ENCODE data around the gene ATOX1.
A peak's percentile ranks its signal among the peaks of the same experiment; 100 is the strongest.

The ATOX1 gene

GRCh38 chr5:151764801-151765200 lies 6.4 kb upstream of the ATOX1 start:
- Histone ChIP-seq H3K79me2 (ENCODE audit: control insufficient read depth, insufficient read depth, low read length) (no peaks in the 10 kb centered on the region), H3K4me3 (ENCODE audit: low read length) (no peak overlapping the region), H3K27ac (ENCODE audit: low read depth, low read length) (no peak overlapping the region), H3K18ac (ENCODE audit: low read length) (no peak overlapping the region), H3K9ac (ENCODE audit: low read length) (no peak overlapping the region), H3K27me3 (ENCODE audit: insufficient read depth, low read length, poor library complexity) (no peaks in the 10 kb centered on the region), H3K4ac (ENCODE audit: low read depth, low read length) (no peak overlapping the region), H2BK15ac (replicated peaks; ENCODE audit: low read depth) (no peak overlapping the region), H2BK120ac (ENCODE audit: low read depth, low read length) (no peak overlapping the region), H3K36me3 (ENCODE audit: control insufficient read depth, insufficient read depth, low read length) (no peaks in the 10 kb centered on the region), H4K8ac (ENCODE audit: low read depth, low read length) (no peak overlapping the region), H3K4me1 (ENCODE audit: control insufficient read depth, low read depth, low read length) (no peaks in the 10 kb centered on the region), H3K56ac (ENCODE audit: low read length) (no peak overlapping the region), H2BK5ac (ENCODE audit: low read length) (no peak overlapping the region), H3K23ac (ENCODE audit: low read length) (no peak overlapping the region), H4K5ac (ENCODE audit: low read length) (no peak overlapping the region), H3K4me2 (ENCODE audit: low read length) (no peak overlapping the region), H3K79me1 (ENCODE audit: low read length) (no peaks in the 10 kb centered on the region), H2AK5ac (ENCODE audit: low read length) (no peak overlapping the region)
- DNase-seq, result no peak

DNA sequence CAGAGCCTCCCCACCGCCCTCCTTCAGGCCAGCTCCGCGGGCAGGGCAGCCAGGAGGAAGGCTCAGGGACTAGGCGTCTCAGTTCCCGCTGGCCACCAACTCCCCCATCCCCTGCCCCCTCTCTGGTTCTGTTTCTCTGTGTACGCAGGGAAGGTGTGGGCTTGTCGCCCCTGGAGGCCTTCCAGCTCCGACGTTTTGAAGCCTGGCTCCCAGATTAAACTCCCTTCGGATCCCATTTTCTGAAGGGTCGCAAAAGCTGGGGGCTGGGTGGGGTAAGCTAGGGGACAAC lies 346 bp downstream of the ATOX1 start:
- Histone ChIP-seq H2AK5ac (ENCODE audit: low read length) (no peak overlapping the region), H3K27ac (ENCODE audit: low read depth, low read length) (no peak overlapping the region), H3K4me3 (ENCODE audit: low read length) (peak overlapping the region; percentile 94), H3K4ac (ENCODE audit: low read depth, low read length) (no peak overlapping the region), H3K79me1 (ENCODE audit: low read length) (peaks cover 3% of the 10 kb centered on the region), H3K36me3 (ENCODE audit: control insufficient read depth, insufficient read depth, low read length) (no peaks in the 10 kb centered on the region), H3K9ac (ENCODE audit: low read length) (peak overlapping the region; percentile 95), H3K56ac (ENCODE audit: low read length) (peak overlapping the region; percentile 94), H2BK120ac (ENCODE audit: low read depth, low read length) (no peak overlapping the region), H2BK15ac (replicated peaks; ENCODE audit: low read depth) (no peak overlapping the region), H3K23ac (ENCODE audit: low read length) (peak overlapping the region; percentile 37), H3K18ac (ENCODE audit: low read length) (peak overlapping the region; percentile 20), H3K4me2 (ENCODE audit: low read length) (peak overlapping the region; percentile 87), H3K4me1 (ENCODE audit: control insufficient read depth, low read depth, low read length) (peaks cover 9% of the 10 kb centered on the region), H3K27me3 (ENCODE audit: insufficient read depth, low read length, poor library complexity) (no peaks in the 10 kb centered on the region), H3K79me2 (ENCODE audit: control insufficient read depth, insufficient read depth, low read length) (peaks cover 1% of the 10 kb centered on the region), H4K8ac (ENCODE audit: low read depth, low read length) (no peak overlapping the region), H2BK5ac (ENCODE audit: low read length) (no peak overlapping the region), H4K5ac (ENCODE audit: low read length) (no peak overlapping the region)
- DNase-seq, result no peak
- no CpG with 5 or more reads among the region's 11 CpGs for WGBS (ENCODE audit: extremely low coverage, insufficient coverage, low lambda C conversion rate)

DNA sequence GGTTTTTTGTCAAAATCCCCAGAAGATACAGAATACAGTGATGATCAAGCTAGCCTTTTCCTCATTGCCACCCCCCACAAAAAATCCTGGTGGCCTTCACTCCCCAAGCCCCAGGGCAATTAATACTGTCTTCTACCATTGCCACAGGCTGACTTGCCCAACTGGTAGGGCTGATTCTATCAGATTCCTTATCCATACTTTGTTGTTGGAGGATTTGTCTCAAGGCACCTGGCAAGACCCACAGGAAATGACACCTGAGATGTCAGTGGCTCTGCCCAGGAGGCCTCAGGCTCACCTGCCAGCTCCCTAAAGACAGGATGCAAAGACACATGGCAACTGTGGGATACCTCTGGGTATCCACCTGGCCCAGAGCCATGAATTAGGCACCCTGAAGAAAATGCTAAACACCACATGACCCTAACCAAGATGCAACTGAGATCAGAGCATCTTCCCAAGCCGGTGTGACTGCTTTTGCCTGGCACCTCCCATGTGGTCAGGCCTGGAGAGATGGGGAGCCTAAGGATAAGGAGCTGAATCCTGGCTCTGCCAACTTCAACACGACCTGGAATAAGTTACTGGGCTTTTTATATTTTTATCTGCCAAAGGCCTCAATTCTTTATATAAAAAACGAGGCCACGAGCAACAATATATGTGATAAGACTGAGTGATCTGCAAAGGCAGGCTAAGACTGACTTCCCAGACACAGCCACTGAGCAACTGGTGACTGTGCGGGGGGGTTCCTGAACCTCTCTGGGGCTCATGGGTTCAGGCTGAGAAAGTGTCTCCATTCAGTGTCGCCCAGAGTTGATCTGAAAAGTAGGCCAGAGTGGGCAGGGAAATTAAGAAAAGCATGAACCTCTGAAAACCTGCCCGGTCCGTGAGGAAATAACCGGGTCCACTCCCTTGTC lies 944 bp downstream of the ATOX1 start:
- Histone ChIP-seq H3K4me2 (ENCODE audit: low read length) (peak overlapping the region; percentile 87), H4K8ac (ENCODE audit: low read depth, low read length) (no peak overlapping the region), H3K23ac (ENCODE audit: low read length) (no peak overlapping the region), H3K56ac (ENCODE audit: low read length) (peak overlapping the region; percentile 94), H3K27ac (ENCODE audit: low read depth, low read length) (no peak overlapping the region), H2BK15ac (replicated peaks; ENCODE audit: low read depth) (no peak overlapping the region), H3K4me3 (ENCODE audit: low read length) (peak overlapping the region; percentile 94), H2AK5ac (ENCODE audit: low read length) (no peak overlapping the region), H3K9ac (ENCODE audit: low read length) (peak overlapping the region; percentile 95), H3K79me2 (ENCODE audit: control insufficient read depth, insufficient read depth, low read length) (peaks cover 1% of the 10 kb centered on the region), H3K27me3 (ENCODE audit: insufficient read depth, low read length, poor library complexity) (no peaks in the 10 kb centered on the region), H2BK5ac (ENCODE audit: low read length) (no peak overlapping the region), H2BK120ac (ENCODE audit: low read depth, low read length) (no peak overlapping the region), H3K4me1 (ENCODE audit: control insufficient read depth, low read depth, low read length) (peaks cover 9% of the 10 kb centered on the region), H3K18ac (ENCODE audit: low read length) (no peak overlapping the region), H3K36me3 (ENCODE audit: control insufficient read depth, insufficient read depth, low read length) (no peaks in the 10 kb centered on the region), H4K5ac (ENCODE audit: low read length) (no peak overlapping the region), H3K79me1 (ENCODE audit: low read length) (peaks cover 3% of the 10 kb centered on the region), H3K4ac (ENCODE audit: low read depth, low read length) (no peak overlapping the region)
- peak; percentile 14 for DNase-seq
- no CpG with 5 or more reads among the region's 9 CpGs for WGBS (ENCODE audit: extremely low coverage, insufficient coverage, low lambda C conversion rate)

DNA sequence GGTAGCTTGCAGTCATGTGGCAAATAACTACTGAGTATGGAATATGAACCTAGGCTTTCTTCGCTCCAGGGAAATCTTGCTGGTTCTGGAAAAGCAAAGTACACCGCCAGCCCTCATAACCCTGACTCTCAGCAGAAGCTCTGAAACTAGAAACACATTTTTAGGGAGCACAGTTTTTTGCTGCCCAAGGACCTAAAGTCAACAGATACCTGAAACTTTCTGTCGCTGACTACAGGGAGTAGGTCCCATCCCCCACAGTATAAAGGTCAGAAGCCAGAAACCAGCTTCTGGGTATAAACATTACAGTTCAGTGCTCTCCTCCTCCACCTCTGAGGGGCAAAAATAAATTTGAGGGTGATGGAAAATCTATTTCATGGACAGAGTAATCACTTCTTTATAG lies 3.0 kb downstream of the ATOX1 start:
- no peak overlapping the region for H2BK15ac ChIP-seq (replicated peaks; ENCODE audit: low read depth)
- no peak overlapping the region for H3K23ac ChIP-seq (ENCODE audit: low read length)
- WGBS (ENCODE audit: extremely low coverage, insufficient coverage, low lambda C conversion rate), result no CpG with 5 or more reads among the region's 3 CpGs
- no peak for DNase-seq
- peaks cover 9% of the 10 kb centered on the region for H3K4me1 ChIP-seq (ENCODE audit: control insufficient read depth, low read depth, low read length)
- peaks cover 3% of the 10 kb centered on the region for H3K79me1 ChIP-seq (ENCODE audit: low read length)
- H4K5ac ChIP-seq (ENCODE audit: low read length), result no peak overlapping the region
- H3K27me3 ChIP-seq (ENCODE audit: insufficient read depth, low read length, poor library complexity), result no peaks in the 10 kb centered on the region
- H2BK120ac ChIP-seq (ENCODE audit: low read depth, low read length), result no peak overlapping the region
- no peak overlapping the region for H3K4me3 ChIP-seq (ENCODE audit: low read length)
- H4K8ac ChIP-seq (ENCODE audit: low read depth, low read length), result no peak overlapping the region
- no peak overlapping the region for H3K9ac ChIP-seq (ENCODE audit: low read length)
- peaks cover 1% of the 10 kb centered on the region for H3K79me2 ChIP-seq (ENCODE audit: control insufficient read depth, insufficient read depth, low read length)
- no peak overlapping the region for H3K27ac ChIP-seq (ENCODE audit: low read depth, low read length)
- no peak overlapping the region for H2BK5ac ChIP-seq (ENCODE audit: low read length)
- H3K36me3 ChIP-seq (ENCODE audit: control insufficient read depth, insufficient read depth, low read length), result no peaks in the 10 kb centered on the region
- H3K18ac ChIP-seq (ENCODE audit: low read length), result no peak overlapping the region
- H3K4me2 ChIP-seq (ENCODE audit: low read length), result no peak overlapping the region
- no peak overlapping the region for H3K56ac ChIP-seq (ENCODE audit: low read length)
- no peak overlapping the region for H3K4ac ChIP-seq (ENCODE audit: low read depth, low read length)
- no peak overlapping the region for H2AK5ac ChIP-seq (ENCODE audit: low read length)

- H3K23ac ChIP-seq (ENCODE audit: low read length), result no peak overlapping the region
- H2BK5ac ChIP-seq (ENCODE audit: low read length), result no peak overlapping the region
- H4K8ac ChIP-seq (ENCODE audit: low read depth, low read length), result no peak overlapping the region
- H2AK5ac ChIP-seq (ENCODE audit: low read length), result no peak overlapping the region
- H2BK120ac ChIP-seq (ENCODE audit: low read depth, low read length), result no peak overlapping the region
- H4K5ac ChIP-seq (ENCODE audit: low read length), result no peak overlapping the region
- H3K36me3 ChIP-seq (ENCODE audit: control insufficient read depth, insufficient read depth, low read length), result no peaks in the 10 kb centered on the region
- H3K9ac ChIP-seq (ENCODE audit: low read length), result no peak overlapping the region
- no peaks in the 10 kb centered on the region for H3K79me1 ChIP-seq (ENCODE audit: low read length)
- no peak overlapping the region for H3K27ac ChIP-seq (ENCODE audit: low read depth, low read length)
- no peak overlapping the region for H3K56ac ChIP-seq (ENCODE audit: low read length)
- no peak overlapping the region for H2BK15ac ChIP-seq (replicated peaks; ENCODE audit: low read depth)
- no peak overlapping the region for H3K4me3 ChIP-seq (ENCODE audit: low read length)
- no CpG with 5 or more reads among the region's 4 CpGs for WGBS (ENCODE audit: extremely low coverage, insufficient coverage, low lambda C conversion rate)
- H3K79me2 ChIP-seq (ENCODE audit: control insufficient read depth, insufficient read depth, low read length), result no peaks in the 10 kb centered on the region
- H3K4me1 ChIP-seq (ENCODE audit: control insufficient read depth, low read depth, low read length), result peaks cover 3% of the 10 kb centered on the region
- no peaks in the 10 kb centered on the region for H3K27me3 ChIP-seq (ENCODE audit: insufficient read depth, low read length, poor library complexity)
- DNase-seq, result no peak
- H3K4ac ChIP-seq (ENCODE audit: low read depth, low read length), result no peak overlapping the region
- H3K4me2 ChIP-seq (ENCODE audit: low read length), result no peak overlapping the region
- H3K18ac ChIP-seq (ENCODE audit: low read length), result no peak overlapping the region
Observed at GRCh38 chr5:151751593-151751992, 6.8 kb downstream of the ATOX1 start.

GRCh38 chr5:151751091-151751490 lies 7.3 kb downstream of the ATOX1 start:
- Histone ChIP-seq H3K4me3 (ENCODE audit: low read length) (no peak overlapping the region), H3K23ac (ENCODE audit: low read length) (no peak overlapping the region), H4K5ac (ENCODE audit: low read length) (no peak overlapping the region), H2BK5ac (ENCODE audit: low read length) (no peak overlapping the region), H2BK15ac (replicated peaks; ENCODE audit: low read depth) (no peak overlapping the region), H3K56ac (ENCODE audit: low read length) (no peak overlapping the region), H3K79me1 (ENCODE audit: low read length) (no peaks in the 10 kb centered on the region), H3K4ac (ENCODE audit: low read depth, low read length) (no peak overlapping the region), H3K9ac (ENCODE audit: low read length) (no peak overlapping the region), H3K79me2 (ENCODE audit: control insufficient read depth, insufficient read depth, low read length) (no peaks in the 10 kb centered on the region), H3K27ac (ENCODE audit: low read depth, low read length) (no peak overlapping the region), H3K36me3 (ENCODE audit: control insufficient read depth, insufficient read depth, low read length) (no peaks in the 10 kb centered on the region), H2AK5ac (ENCODE audit: low read length) (no peak overlapping the region), H3K4me1 (ENCODE audit: control insufficient read depth, low read depth, low read length) (peaks cover 3% of the 10 kb centered on the region), H4K8ac (ENCODE audit: low read depth, low read length) (no peak overlapping the region), H3K18ac (ENCODE audit: low read length) (no peak overlapping the region), H3K27me3 (ENCODE audit: insufficient read depth, low read length, poor library complexity) (no peaks in the 10 kb centered on the region), H2BK120ac (ENCODE audit: low read depth, low read length) (no peak overlapping the region), H3K4me2 (ENCODE audit: low read length) (no peak overlapping the region)
- DNase-seq, result no peak
- no CpG with 5 or more reads among the region's 4 CpGs for WGBS (ENCODE audit: extremely low coverage, insufficient coverage, low lambda C conversion rate)

All from mesendoderm (in vitro differentiated cells).